MCF 10A (cell line): ENCODE data around the gene TAF10. TPM values are rescaled to one million over a fixed set of nuclear protein-coding genes. Genes with fewer than 3 reads are reported as not detected.

Experiments used
- BruUV-seq: library from RNA; stranded (reverse); fragments of 400-500 nt; replicated peaks from 2 replicates; lab custom pipeline; 2021; lab: Mats Ljungman, UMichigan
- CTCF ChIA-PET: fragments of 300-600 bp; sonication (Branson Sonifier 250); formaldehyde crosslinking; extraction: SDS; loops from one replicate; lab custom pipeline; 2021; ENCODE audit warnings: antibody characterized with exemption, inconsistent platforms; lab: Yijun Ruan, JAX
- POLR2A ChIA-PET: fragments of 300-600, 350-650 bp; sonication (Branson Sonifier 250); formaldehyde crosslinking; extraction: SDS; loops from one replicate; lab custom pipeline; 2020; ENCODE audit warnings: antibody characterized with exemption, inconsistent platforms; lab: Yijun Ruan, JAX
- DNase-seq: peaks from one replicate; pipeline ENCODE4 v3.0.0-alpha.2; 2018; ENCODE audit not compliant: unreplicated experiment
- H3K27ac Mint-ChIP-seq: one replicate; pipeline ENCODE4 v1.8.0; 2022; ENCODE audit warnings: mild to moderate bottlenecking, low read depth, mixed read lengths; ENCODE audit not compliant: unreplicated experiment
- H3K27me3 Mint-ChIP-seq: one replicate; pipeline ENCODE4 v1.8.0; 2022; ENCODE audit warnings: mixed read lengths; ENCODE audit not compliant: insufficient read depth, unreplicated experiment
- H3K36me3 Mint-ChIP-seq: one replicate; pipeline ENCODE4 v1.8.0; 2022; ENCODE audit warnings: mild to moderate bottlenecking, moderate library complexity, mixed read lengths; ENCODE audit not compliant: insufficient read depth, unreplicated experiment
- H3K4me1 Mint-ChIP-seq: one replicate; pipeline ENCODE4 v1.8.0; 2022; ENCODE audit warnings: mixed read lengths; ENCODE audit not compliant: insufficient read depth, unreplicated experiment
- H3K4me3 Mint-ChIP-seq: one replicate; pipeline ENCODE4 v1.8.0; 2022; ENCODE audit warnings: mild to moderate bottlenecking, moderate library complexity, mixed read lengths; ENCODE audit not compliant: unreplicated experiment
- H3K9me3 Mint-ChIP-seq: one replicate; pipeline ENCODE4 v1.8.0; 2022; ENCODE audit warnings: mixed read lengths; ENCODE audit not compliant: unreplicated experiment
- intact Hi-C: fragments of 100-400 bp; cut with micrococcal nuclease; formaldehyde crosslinking; loops from 2 replicates; pipeline ENCODE4 v1.14.1; 2022
- total RNA-seq: library from RNA; stranded (reverse); gene quantifications from 2 replicates; pipeline ENCODE4 v1.2.3, GENCODE V29; 2022
- TF ChIP-seq, protein P1 (sequence below): fragments of 200-600 bp; IDR thresholded peaks from one replicate; pipeline ENCODE4 v1.8.0; 2022; ENCODE audit warnings: antibody characterized with exemption, mild to moderate bottlenecking; ENCODE audit not compliant: unreplicated experiment

Gene TAF10
- total RNA-seq, 1 experiment from 2014 or later, result 157 TPM

DNA sequence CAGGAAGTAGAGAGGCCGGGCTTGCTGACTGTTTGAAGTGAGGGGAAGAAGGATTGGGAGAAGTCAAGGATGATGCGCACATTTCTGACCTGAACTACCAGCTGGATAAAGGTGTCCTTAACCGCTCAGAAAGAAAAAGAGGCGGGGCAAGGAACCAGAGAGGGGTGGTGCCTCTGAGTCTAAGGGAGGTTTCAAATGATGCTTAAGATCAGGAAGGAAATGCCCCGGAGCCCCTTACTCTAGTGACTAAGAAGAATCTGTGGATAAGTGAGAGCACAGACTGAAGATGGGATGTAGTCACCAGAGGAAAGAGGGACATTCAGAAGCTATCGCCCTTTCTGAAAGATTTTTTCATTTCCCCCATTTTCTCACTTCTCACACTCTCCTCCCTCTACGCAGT, 30.9 kb upstream of the TAF10 start:
- TF ChIP-seq, protein P1, sequence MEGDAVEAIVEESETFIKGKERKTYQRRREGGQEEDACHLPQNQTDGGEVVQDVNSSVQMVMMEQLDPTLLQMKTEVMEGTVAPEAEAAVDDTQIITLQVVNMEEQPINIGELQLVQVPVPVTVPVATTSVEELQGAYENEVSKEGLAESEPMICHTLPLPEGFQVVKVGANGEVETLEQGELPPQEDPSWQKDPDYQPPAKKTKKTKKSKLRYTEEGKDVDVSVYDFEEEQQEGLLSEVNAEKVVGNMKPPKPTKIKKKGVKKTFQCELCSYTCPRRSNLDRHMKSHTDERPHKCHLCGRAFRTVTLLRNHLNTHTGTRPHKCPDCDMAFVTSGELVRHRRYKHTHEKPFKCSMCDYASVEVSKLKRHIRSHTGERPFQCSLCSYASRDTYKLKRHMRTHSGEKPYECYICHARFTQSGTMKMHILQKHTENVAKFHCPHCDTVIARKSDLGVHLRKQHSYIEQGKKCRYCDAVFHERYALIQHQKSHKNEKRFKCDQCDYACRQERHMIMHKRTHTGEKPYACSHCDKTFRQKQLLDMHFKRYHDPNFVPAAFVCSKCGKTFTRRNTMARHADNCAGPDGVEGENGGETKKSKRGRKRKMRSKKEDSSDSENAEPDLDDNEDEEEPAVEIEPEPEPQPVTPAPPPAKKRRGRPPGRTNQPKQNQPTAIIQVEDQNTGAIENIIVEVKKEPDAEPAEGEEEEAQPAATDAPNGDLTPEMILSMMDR, result no peak
- Mint-ChIP-seq H3K4me1 (no peaks in the 10 kb centered on the region), H3K4me3 (no peak overlapping the region), H3K36me3 (no peaks in the 10 kb centered on the region), H3K27ac (no peak overlapping the region), H3K9me3 (no peaks in the 10 kb centered on the region), H3K27me3 (no peaks in the 10 kb centered on the region)
- ChIA-PET CTCF (interaction anchor here (0.9 kb wide), 1 partner anchor 112 kb away, joined by 3 read pairs; no protein-coding TSS in a partner anchor), POLR2A (no interaction called here)
- no TSS peak for BruUV-seq
- DNase-seq, result no peak
- intact Hi-C loops, result no loop called here

DNA sequence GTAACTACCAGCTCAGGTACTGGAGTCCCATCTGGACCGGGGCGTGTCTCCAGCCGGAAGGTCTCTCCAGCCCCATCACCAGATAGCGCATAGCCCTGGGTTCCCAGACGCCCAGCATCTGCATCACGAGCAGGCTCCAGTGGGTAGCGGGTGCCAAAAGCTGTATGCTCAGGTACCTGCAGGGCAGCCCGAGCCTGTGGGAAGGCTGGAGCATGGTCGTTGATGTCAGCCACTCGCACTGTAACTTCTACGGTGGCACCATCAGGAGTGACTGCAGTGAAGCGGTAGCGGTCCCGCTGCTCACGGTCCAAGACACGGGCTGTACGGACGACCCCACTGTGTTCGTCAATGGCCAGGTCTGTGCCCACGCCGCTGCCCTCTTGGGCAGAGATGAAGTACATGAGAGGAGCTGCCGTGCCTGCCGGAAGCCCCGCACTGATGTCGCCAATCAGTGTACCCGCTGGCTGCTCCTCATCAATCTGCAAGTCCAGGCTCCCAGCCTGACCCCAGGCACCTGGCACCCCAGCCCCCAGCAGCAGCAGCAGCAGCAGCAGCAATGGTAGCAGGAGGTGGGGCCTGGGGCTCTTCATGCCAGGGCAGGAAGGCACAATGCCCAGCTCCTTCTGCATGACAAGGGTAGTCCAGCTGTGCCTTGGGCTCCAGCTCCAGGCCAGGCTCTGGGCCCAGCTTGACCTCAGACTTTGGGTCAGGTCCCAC, 29.1 kb upstream of the TAF10 start:
- CTCF ChIA-PET, result no interaction called here
- Mint-ChIP-seq H3K27me3 (no peaks in the 10 kb centered on the region), H3K4me3 (no peak overlapping the region), H3K36me3 (no peaks in the 10 kb centered on the region), H3K4me1 (no peaks in the 10 kb centered on the region), H3K27ac (no peak overlapping the region), H3K9me3 (no peaks in the 10 kb centered on the region)
- intact Hi-C loops, result no loop called here
- DNase-seq, result no peak
- POLR2A ChIA-PET, result interaction anchor here (0.6 kb wide), 1 partner anchor 22 kb away, joined by 3 read pairs; no protein-coding TSS in a partner anchor
- no TSS peak for BruUV-seq
- TF ChIP-seq, protein P1, result no peak

DNA sequence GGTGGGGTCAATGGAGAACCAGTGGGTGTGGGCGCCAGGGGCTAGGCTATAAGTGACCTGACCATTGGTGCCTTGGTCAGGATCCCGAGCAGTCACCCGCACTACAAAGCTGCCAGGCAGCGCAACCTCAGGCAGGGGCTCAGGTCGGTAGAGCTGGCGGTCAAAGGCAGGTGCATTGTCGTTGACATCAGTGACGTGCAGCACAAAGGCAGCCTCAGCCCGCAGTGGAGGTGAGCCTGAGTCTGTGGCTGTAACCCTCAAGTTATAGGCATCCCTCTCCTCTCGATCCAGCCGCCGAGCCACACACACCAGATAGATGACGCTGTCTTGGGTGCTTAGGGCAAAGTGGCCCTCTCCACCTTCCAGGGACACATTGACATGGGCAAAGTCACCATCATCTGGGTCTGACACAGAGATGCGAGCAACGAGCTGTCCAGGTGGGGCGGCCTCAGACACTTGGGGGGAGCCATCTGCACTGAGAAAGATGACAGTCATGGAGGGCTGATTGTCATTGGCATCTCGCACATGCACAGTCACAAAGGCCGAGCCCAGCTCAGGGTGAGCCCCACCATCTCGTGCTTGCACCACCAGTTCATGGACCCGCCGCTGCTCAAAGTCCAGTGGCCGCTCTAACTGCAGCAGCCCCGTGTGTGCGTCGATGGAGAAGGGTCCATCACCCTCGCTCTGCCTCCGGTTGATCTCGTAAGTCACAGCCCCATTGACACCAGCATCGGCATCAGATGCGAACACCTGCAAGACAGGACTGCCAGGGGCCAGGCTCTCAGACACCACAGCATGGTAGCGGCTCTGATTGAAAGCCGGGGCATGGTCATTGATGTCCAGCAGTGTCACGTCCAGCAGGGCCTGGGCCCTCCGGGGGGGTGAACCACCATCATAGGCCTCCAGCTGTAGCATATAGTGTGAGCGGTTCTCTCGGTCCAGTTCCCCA, 28.3 kb upstream of the TAF10 start:
- H3K4me3 Mint-ChIP-seq, result no peak overlapping the region
- H3K4me1 Mint-ChIP-seq, result no peaks in the 10 kb centered on the region
- BruUV-seq, result no TSS peak
- ChIA-PET CTCF (interaction anchor here (0.7 kb wide), 1 partner anchor 47 kb away, joined by 3 read pairs; no protein-coding TSS in a partner anchor), POLR2A (interaction anchor here (0.6 to 1.9 kb wide), 2 partner anchors 21 to 22 kb away, joined by 3 to 4 read pairs; partner anchors contain the start of gene TPP1)
- H3K9me3 Mint-ChIP-seq, result no peaks in the 10 kb centered on the region
- no peak for DNase-seq
- H3K27ac Mint-ChIP-seq, result no peak overlapping the region
- H3K36me3 Mint-ChIP-seq, result no peaks in the 10 kb centered on the region
- intact Hi-C loops, result no loop called here
- H3K27me3 Mint-ChIP-seq, result no peaks in the 10 kb centered on the region
- TF ChIP-seq, protein P1, result no peak

DNA sequence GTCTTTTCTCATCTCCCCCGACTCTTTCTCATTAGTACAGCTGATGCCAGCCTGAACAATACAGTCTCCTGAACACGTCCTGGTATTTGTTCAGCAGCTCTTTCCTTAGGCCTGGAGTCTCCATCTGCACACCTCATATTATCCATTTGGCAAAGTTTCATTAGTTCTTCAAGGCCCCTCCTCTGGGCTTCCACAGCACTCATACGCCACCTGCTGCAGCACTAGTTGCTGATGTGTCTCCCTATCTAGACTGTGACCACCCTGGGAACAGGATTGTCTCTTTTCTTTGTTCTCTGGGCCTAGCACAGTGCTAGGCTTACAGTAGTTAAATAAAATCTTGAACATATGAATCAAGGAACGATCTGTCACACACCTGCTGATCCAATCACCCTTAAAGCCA, 26.4 kb upstream of the TAF10 start:
- ChIA-PET CTCF (interaction anchor here (0.7 to 1.1 kb wide), 3 partner anchors 11 to 68 kb away, joined by 3 to 4 read pairs (median 3); no protein-coding TSS in a partner anchor), POLR2A (interaction anchor here (1.9 kb wide), 1 partner anchor 19 kb away, joined by 4 read pairs; the partner anchor contains the start of gene TPP1)
- H3K27ac Mint-ChIP-seq, result no peak overlapping the region
- H3K36me3 Mint-ChIP-seq, result no peaks in the 10 kb centered on the region
- no peaks in the 10 kb centered on the region for H3K9me3 Mint-ChIP-seq
- TF ChIP-seq, protein P1, result no peak
- no TSS peak for BruUV-seq
- no peaks in the 10 kb centered on the region for H3K27me3 Mint-ChIP-seq
- no peak overlapping the region for H3K4me3 Mint-ChIP-seq
- no peaks in the 10 kb centered on the region for H3K4me1 Mint-ChIP-seq
- intact Hi-C loops, result no loop called here
- no peak for DNase-seq
